DND-41 (cell line): Measurements from ENCODE around the gene COL9A3.
"Not testable (repeated sequence)": the region's sequence is repeated elsewhere in the genome, so short reads cannot be mapped to it uniquely, and the experiment has no call there.

Experiments used
- CTCF ChIP-seq: IDR thresholded peaks from 2 replicates; pipeline ENCODE4 v1.5.1; 2012; ENCODE audit warnings: borderline replicate concordance, low read length, moderate library complexity, mild to moderate bottlenecking; ENCODE audit not compliant: poor library complexity, severe bottlenecking; ENCODE audit errors: extremely low read depth
- EZH2 ChIP-seq: IDR thresholded peaks from 3 replicates; pipeline ENCODE4 v1.6.1; 2012; ENCODE audit warnings: borderline replicate concordance, low read depth, mild to moderate bottlenecking, moderate library complexity, low read length, inconsistent platforms; ENCODE audit not compliant: severe bottlenecking

- not testable (repeated sequence) for TF ChIP-seq CTCF, EZH2
Measured at GRCh38 chr20:62853304-62853703, 36.5 kb downstream of the COL9A3 start.
